ENCODE results near the gene EMD. TPM values are rescaled to one million over a fixed set of nuclear protein-coding genes. Genes with fewer than 3 reads are reported as not detected.

EMD gene
- total and polyA plus RNA-seq, 12 donors = 7.7 to 95.2 (median 52.6) TPM

DNA sequence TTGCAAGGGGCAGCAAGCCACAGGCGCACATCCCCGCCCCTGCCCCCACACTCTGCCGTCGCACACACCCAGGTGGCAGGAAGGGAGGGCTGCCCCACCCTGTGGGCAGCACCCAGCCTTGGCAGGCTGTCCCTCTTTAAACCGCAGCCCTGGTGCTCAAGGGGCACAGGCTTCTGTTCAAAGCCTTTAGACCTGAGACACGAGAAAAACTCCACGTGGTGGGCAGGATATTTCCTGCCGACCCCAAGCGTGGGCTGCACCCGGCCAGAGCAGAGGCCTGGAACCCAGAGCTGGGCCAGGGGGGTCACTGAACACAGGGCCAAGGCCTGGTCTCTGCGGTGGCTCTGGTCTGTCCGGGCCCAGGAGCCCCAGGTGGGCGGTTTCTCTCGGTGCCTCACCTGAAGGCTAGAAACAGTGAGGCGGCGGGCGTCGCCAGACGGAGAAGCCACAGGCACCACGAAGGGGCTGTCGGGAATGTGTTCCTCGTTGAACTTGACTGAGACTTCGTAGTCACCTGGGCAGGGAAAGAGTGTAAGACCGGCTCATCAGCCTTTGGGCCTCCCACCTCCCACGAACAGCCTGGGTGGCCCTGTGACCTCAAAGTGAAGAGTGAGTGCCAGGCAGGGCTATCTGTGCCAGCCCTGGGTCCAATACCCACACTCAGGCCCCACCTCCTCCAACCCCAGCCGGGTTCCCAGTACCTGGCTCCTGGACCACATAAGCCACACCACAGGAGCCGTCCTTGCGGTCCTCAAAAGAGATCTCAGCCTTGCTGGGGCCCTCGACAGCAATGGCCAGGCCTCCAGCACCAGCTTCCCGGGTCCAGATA, 27.7 kb upstream of the EMD start:
- Histone ChIP-seq H3K4me1 (replicated peaks in 1 of 2) (no peaks in the 10 kb centered on the region), H3K27ac (no peak overlapping the region), H3K36me3 (replicated peaks in 1 of 2) (peaks cover 0 to 74% of the 10 kb centered on the region in 2 donors), H3K27me3 (no peaks in the 10 kb centered on the region), H3K9me3 (replicated peaks in 1 of 3) (no peaks in the 10 kb centered on the region), H3K4me3 (no peak overlapping the region)
- TF ChIP-seq POLR2A (IDR thresholded peaks at IDR 0.05) = no peak
- TF ChIP-seq, protein P1, sequence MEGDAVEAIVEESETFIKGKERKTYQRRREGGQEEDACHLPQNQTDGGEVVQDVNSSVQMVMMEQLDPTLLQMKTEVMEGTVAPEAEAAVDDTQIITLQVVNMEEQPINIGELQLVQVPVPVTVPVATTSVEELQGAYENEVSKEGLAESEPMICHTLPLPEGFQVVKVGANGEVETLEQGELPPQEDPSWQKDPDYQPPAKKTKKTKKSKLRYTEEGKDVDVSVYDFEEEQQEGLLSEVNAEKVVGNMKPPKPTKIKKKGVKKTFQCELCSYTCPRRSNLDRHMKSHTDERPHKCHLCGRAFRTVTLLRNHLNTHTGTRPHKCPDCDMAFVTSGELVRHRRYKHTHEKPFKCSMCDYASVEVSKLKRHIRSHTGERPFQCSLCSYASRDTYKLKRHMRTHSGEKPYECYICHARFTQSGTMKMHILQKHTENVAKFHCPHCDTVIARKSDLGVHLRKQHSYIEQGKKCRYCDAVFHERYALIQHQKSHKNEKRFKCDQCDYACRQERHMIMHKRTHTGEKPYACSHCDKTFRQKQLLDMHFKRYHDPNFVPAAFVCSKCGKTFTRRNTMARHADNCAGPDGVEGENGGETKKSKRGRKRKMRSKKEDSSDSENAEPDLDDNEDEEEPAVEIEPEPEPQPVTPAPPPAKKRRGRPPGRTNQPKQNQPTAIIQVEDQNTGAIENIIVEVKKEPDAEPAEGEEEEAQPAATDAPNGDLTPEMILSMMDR (IDR thresholded peaks at IDR 0.05) = no peak
- intact Hi-C loops (cut with DNase I) = no loop called here
- DNase-seq = no peak
- 84 to 95% (median 86%) methylated on average over 13 to 30 of the region's 30 CpGs for WGBS, 4 donors

DNA sequence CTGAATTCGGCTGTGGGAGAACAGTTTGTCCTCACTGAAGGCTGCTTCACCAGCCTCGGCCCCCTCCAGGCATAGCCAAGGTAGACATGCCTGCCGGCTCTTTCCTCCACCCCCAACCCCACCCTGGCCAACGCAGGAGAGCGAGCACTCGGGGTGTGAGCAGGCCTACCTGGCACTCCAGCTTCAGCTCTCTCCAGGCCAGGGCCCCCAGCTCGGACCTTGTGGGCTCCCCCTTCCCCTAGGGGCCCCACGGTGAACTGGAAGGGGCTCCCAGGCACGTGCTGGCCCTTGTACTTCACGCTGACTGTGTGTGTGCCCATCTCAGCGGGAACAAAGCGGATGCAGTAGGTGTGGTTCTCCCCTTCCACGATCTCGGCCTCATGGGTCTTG, 27.1 kb upstream of the EMD start:
- Histone ChIP-seq H3K4me1 (replicated peaks in 1 of 2) (no peaks in the 10 kb centered on the region), H3K36me3 (replicated peaks in 1 of 2) (peaks cover 0 to 80% of the 10 kb centered on the region in 2 donors), H3K9me3 (replicated peaks in 1 of 3) (no peaks in the 10 kb centered on the region), H3K27me3 (no peaks in the 10 kb centered on the region), H3K4me3 (no peak overlapping the region), H3K27ac (no peak overlapping the region)
- intact Hi-C loops (cut with DNase I) = no loop called here
- WGBS, 4 donors = 86 to 96% (median 89%) methylated on average over 5 to 14 of the region's 14 CpGs; no CpG with 5 or more reads in 1 of the 4 donors
- TF ChIP-seq, protein P1 (IDR thresholded peaks at IDR 0.05) = no peak
- no peak for TF ChIP-seq POLR2A (IDR thresholded peaks at IDR 0.05)
- no peak for DNase-seq

DNA sequence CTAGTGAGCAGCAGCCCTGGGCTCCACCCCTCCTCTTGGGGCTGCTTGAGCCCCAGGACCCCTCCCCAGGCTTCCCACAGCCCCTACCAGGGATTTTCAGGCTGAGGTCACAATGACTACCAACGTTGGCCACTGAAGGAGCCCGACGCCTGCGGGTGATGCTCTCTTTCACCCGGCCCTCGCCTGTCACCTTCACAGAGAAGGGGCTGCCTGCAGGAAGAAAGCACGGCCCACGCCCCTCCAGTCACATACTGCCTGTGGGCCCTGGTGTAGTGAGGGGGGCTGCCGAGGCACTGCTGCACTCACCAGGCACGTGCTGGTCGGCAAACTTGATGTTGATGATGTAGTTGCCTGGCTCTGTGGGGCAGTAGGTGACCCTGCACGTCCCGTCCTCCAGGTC, 26.6 kb upstream of the EMD start:
- Histone ChIP-seq H3K4me3 (no peak overlapping the region), H3K27ac (no peak overlapping the region), H3K9me3 (replicated peaks in 1 of 3) (no peaks in the 10 kb centered on the region), H3K36me3 (replicated peaks in 1 of 2) (peaks cover 0 to 84% of the 10 kb centered on the region in 2 donors), H3K27me3 (no peaks in the 10 kb centered on the region), H3K4me1 (replicated peaks in 1 of 2) (no peaks in the 10 kb centered on the region)
- intact Hi-C loops (cut with DNase I) = no loop called here
- DNase-seq = no peak
- 86 to 90% (median 87%) methylated on average over 9 to 13 of the region's 13 CpGs; no CpG with 5 or more reads in 1 of the 4 donors for WGBS, 4 donors
- TF ChIP-seq, protein P1 (IDR thresholded peaks at IDR 0.05) = no peak
- TF ChIP-seq POLR2A (IDR thresholded peaks at IDR 0.05) = no peak

DNA sequence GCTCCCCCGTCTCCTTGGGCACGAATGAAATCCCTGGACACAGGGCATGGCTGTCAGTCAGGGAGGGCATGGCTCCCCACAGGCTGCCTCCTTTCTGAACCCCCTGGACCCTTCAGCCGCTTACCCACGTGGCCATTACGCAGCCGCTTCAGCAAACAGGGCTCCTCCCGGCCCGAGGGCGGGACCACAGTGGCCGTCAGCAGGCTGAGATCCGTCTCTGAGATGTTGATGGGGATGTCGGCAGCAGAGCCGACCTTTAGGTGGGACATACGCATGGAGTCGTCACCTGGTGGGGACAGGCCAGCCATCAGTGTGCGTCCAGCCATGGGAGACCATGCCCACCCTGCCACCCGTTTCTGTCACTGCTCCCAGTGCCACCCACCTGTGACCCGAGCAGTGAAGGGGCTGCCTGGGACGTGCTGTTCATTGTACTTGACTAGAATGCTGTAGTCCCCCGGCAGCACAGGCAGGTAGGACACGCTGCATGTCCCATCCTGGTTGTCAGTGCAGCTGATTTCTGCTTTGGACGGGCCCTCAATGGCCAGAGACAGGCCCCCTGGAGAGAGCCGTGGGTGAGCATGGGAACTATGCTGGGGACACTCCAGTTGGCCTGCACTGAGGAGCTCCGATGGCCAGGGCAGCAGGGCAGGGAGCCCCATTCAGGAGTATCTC, 25.8 kb upstream of the EMD start:
- Histone ChIP-seq H3K9me3 (replicated peaks in 1 of 3) (no peaks in the 10 kb centered on the region), H3K4me3 (no peak overlapping the region), H3K4me1 (replicated peaks in 1 of 2) (no peaks in the 10 kb centered on the region), H3K27ac (no peak overlapping the region), H3K36me3 (replicated peaks in 1 of 2) (peaks cover 0 to 93% of the 10 kb centered on the region in 2 donors), H3K27me3 (no peaks in the 10 kb centered on the region)
- intact Hi-C loops (cut with DNase I) = no loop called here
- TF ChIP-seq, protein P1 (IDR thresholded peaks at IDR 0.05) = no peak
- no peak for TF ChIP-seq POLR2A (IDR thresholded peaks at IDR 0.05)
- 89 to 100% (median 94%) methylated on average over 1 to 24 of the region's 24 CpGs for WGBS, 4 donors
- no peak for DNase-seq
